Endodermal cell (in vitro differentiated cells): ENCODE results near the gene ZNF431. TPM values are rescaled to one million over a fixed set of nuclear protein-coding genes. Genes with fewer than 3 reads are reported as not detected.

Source experiments
- DNase-seq: peaks from one replicate; pipeline ENCODE4 v3.0.0-alpha.2; 2017
- H3K27ac ChIP-seq: 2 replicates; pipeline ENCODE4 v1.5.1; 2013; ENCODE audit warnings: mild to moderate bottlenecking, low read depth, low read length, moderate library complexity
- H3K27me3 ChIP-seq: 2 replicates; pipeline ENCODE4 v1.6.1; 2013; ENCODE audit warnings: mild to moderate bottlenecking, low read length, moderate library complexity; ENCODE audit not compliant: insufficient read depth, control insufficient read depth, poor library complexity, severe bottlenecking
- H3K36me3 ChIP-seq: 2 replicates; pipeline ENCODE4 v1.7.0; 2013; ENCODE audit warnings: mild to moderate bottlenecking, low read length, moderate library complexity; ENCODE audit not compliant: control insufficient read depth, insufficient read depth
- H3K4me1 ChIP-seq: one replicate; pipeline ENCODE4 v1.7.0; 2013; ENCODE audit warnings: low read length; ENCODE audit not compliant: control insufficient read depth, insufficient read depth
- H3K4me3 ChIP-seq: 2 replicates; pipeline ENCODE4 v1.5.1; 2013; ENCODE audit warnings: mild to moderate bottlenecking, low read length, moderate library complexity
- H3K9ac ChIP-seq: 2 replicates; pipeline ENCODE4 v1.6.1; 2013; ENCODE audit warnings: mild to moderate bottlenecking, low read length, moderate library complexity; ENCODE audit not compliant: poor library complexity, severe bottlenecking; ENCODE audit errors: extremely low read depth
- H3K9me3 ChIP-seq: 2 replicates; pipeline ENCODE4 v1.6.1; 2013; ENCODE audit warnings: mild to moderate bottlenecking, low read length, moderate library complexity; ENCODE audit not compliant: control insufficient read depth
- H3K27ac Mint-ChIP-seq: 2 replicates; pipeline ENCODE4 v1.8.0; 2020; ENCODE audit warnings: mixed read lengths
- H3K27me3 Mint-ChIP-seq: 2 replicates; pipeline ENCODE4 v1.8.0; 2021; ENCODE audit warnings: mild to moderate bottlenecking, mixed read lengths; ENCODE audit not compliant: insufficient read depth
- H3K36me3 Mint-ChIP-seq: 2 replicates; pipeline ENCODE4 v1.8.0; 2020; ENCODE audit warnings: low read depth, mixed read lengths
- H3K4me1 Mint-ChIP-seq: 2 replicates; pipeline ENCODE4 v1.8.0; 2020; ENCODE audit warnings: mixed read lengths
- H3K4me3 Mint-ChIP-seq: 2 replicates; pipeline ENCODE4 v1.8.0; 2020; ENCODE audit warnings: mild to moderate bottlenecking, moderate library complexity, mixed read lengths
- H3K9me3 Mint-ChIP-seq: 2 replicates; pipeline ENCODE4 v1.8.0; 2020; ENCODE audit warnings: mild to moderate bottlenecking, mixed read lengths
- WGBS, 2 experiments: methylation state at CpG; one replicate each; pipeline versions ENCODE4 v1.1.5 to v1.1.7; 2013; ENCODE audit warnings: missing lambda C conversion rate in 2 of 2, mixed read lengths in 1 of 2; ENCODE audit not compliant: insufficient coverage in 1 of 2, insufficient read length in 1 of 2; 5-methylcytosine and 5-hydroxymethylcytosine counted together
- total RNA-seq, 2 donors: library from RNA; stranded (reverse); fragmentation: NEBNext Ultra II Directional in 1 of 2; extraction: Animal tissue kit (Norgen Biotek cat#: 25700) in 1 of 2; gene quantifications; 2 replicates in 1 of 2; 3 replicates in 1 of 2; pipeline ENCODE4 v1.2.1, GENCODE V29; 2021
- TF ChIP-seq, protein P1 (sequence below): fragments of 200-600 bp; sonication (generic); conservative IDR thresholded peaks from 2 replicates; pipeline ENCODE4 v1.5.0; 2021; ENCODE audit warnings: antibody characterized with exemption, mild to moderate bottlenecking

The ZNF431 gene
- total RNA-seq, 2 donors from 2014 or later: 34.6 to 39.0 TPM

DNA sequence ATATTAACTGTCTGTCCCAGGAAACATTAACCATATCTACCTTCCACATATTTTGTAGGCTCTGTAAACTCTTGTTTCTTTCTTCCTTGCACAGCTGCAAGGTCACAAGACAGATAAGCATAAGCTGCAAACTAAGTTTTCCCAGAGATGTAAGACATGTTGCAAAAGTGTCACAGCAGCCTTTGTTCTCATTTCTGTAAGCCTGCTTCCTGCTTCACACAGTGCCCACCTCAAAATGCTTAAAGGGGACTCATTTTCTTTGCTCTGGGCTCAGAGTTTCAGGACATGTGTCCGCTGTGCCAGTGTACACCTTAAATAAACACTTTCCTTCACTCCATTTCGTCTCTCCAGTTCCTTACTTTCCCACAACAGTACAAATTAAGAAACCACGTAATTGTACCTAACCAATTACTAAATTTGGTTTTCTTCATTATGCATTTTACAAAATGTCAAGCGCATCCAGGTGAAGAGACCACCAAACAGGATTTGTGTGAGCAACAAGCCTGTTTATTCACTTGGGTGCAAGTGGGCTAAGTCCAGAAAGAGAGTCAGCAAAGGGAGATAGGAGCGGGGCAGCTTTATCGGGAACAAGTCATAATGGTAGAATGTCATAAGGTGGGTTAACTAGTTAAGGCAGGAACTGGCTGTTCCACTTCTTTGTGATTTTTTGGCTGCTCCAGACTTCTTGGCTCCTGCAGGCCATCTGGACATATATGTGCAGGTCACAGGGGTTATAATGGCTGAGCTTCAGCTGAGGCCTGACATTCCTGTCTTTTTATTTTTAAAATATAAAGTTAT, 12.7 kb upstream of the ZNF431 start:
- Histone ChIP-seq H3K9ac (no peak overlapping the region), H3K4me1 (no peaks in the 10 kb centered on the region), H3K9me3 (peaks cover 15% of the 10 kb centered on the region), H3K27me3 (no peaks in the 10 kb centered on the region), H3K27ac (no peak overlapping the region), H3K36me3 (no peaks in the 10 kb centered on the region), H3K4me3 (no peak overlapping the region)
- H3K4me3 Mint-ChIP-seq: no peak overlapping the region
- no peaks in the 10 kb centered on the region for H3K27me3 Mint-ChIP-seq
- H3K4me1 Mint-ChIP-seq: peaks cover 11% of the 10 kb centered on the region
- no peak overlapping the region for H3K27ac Mint-ChIP-seq
- 92 to 96% methylated on average over 6 of the region's 6 CpGs for WGBS, 2 experiments
- DNase-seq: no peak
- TF ChIP-seq, protein P1, sequence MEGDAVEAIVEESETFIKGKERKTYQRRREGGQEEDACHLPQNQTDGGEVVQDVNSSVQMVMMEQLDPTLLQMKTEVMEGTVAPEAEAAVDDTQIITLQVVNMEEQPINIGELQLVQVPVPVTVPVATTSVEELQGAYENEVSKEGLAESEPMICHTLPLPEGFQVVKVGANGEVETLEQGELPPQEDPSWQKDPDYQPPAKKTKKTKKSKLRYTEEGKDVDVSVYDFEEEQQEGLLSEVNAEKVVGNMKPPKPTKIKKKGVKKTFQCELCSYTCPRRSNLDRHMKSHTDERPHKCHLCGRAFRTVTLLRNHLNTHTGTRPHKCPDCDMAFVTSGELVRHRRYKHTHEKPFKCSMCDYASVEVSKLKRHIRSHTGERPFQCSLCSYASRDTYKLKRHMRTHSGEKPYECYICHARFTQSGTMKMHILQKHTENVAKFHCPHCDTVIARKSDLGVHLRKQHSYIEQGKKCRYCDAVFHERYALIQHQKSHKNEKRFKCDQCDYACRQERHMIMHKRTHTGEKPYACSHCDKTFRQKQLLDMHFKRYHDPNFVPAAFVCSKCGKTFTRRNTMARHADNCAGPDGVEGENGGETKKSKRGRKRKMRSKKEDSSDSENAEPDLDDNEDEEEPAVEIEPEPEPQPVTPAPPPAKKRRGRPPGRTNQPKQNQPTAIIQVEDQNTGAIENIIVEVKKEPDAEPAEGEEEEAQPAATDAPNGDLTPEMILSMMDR: no peak
- H3K9me3 Mint-ChIP-seq: peaks cover 27% of the 10 kb centered on the region
- H3K36me3 Mint-ChIP-seq: peaks cover 17% of the 10 kb centered on the region

DNA sequence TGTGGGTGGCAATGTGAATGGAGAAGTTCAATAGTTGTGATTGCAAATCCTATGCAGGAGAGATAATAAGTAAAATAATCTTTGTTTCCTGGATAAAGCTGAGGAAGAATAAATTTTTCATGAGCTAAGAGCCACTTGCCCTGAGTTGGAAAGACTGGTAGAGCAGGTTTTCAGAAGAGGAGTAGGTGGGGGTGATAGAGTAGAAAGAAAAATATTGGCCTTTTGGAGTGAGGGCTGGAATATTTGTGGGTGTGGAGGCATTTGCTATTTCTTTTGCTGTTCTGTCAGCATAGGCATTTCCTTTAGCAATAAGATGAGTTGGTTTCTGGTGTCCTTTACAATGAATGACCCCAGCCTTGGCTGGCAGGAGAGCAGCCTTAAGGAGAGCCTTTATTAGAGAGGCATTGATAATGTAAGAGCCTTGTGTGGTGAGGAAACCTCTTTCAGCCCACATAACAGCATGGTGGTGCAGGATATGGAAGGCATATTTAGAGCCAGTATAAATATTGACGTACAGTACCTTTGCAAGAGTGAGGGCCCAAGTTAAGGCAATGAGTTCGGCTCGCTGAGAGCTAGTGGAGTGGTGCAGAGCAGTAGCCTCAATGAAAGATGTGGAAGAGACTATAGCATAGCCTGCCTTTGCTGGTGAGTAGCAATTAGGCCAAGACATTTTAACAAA, 11.6 kb upstream of the ZNF431 start:
- H3K27me3 Mint-ChIP-seq: no peaks in the 10 kb centered on the region
- H3K9ac ChIP-seq: no peak overlapping the region
- no peaks in the 10 kb centered on the region for H3K27me3 ChIP-seq
- peaks cover 11% of the 10 kb centered on the region for H3K4me1 Mint-ChIP-seq
- no peak overlapping the region for H3K4me3 Mint-ChIP-seq
- no peaks in the 10 kb centered on the region for H3K4me1 ChIP-seq
- H3K9me3 Mint-ChIP-seq: peaks cover 37% of the 10 kb centered on the region
- no peaks in the 10 kb centered on the region for H3K36me3 ChIP-seq
- no peak overlapping the region for H3K27ac ChIP-seq
- 93% methylated on average over 2 of the region's 3 CpGs; no CpG with 5 or more reads in 1 of the 2 experiments for WGBS, 2 experiments
- peaks cover 16% of the 10 kb centered on the region for H3K36me3 Mint-ChIP-seq
- no peak overlapping the region for H3K4me3 ChIP-seq
- H3K9me3 ChIP-seq: peaks cover 12% of the 10 kb centered on the region
- H3K27ac Mint-ChIP-seq: no peak overlapping the region
- no peak for DNase-seq
- TF ChIP-seq, protein P1: no peak

DNA sequence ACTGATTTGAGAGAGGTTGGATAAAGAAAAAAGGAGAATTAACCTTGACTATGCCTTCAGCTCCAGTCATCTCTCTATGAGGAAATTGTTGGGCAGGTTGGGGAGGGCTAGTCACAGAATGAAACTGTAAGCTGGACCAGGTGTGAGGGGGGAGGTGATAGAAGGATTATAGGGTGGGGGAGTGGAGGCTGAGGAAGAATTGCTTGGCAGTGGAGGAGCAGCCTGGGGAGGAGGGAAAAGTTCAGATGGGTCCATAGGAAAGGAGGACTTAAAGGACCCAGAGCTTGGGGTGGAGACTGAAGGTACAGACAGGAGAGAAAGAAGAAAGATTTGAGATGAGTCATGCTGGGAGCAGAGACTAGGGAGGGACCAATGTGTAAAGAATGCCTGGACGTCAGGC, 8.2 kb upstream of the ZNF431 start:
- Mint-ChIP-seq H3K9me3 (peaks cover 28% of the 10 kb centered on the region), H3K4me3 (no peak overlapping the region), H3K27me3 (no peaks in the 10 kb centered on the region), H3K27ac (no peak overlapping the region), H3K36me3 (no peaks in the 10 kb centered on the region), H3K4me1 (peaks cover 6% of the 10 kb centered on the region)
- no peak for DNase-seq
- 80 to 86% methylated on average over 1 of the region's 1 CpG for WGBS, 2 experiments
- no peak overlapping the region for H3K27ac ChIP-seq
- H3K27me3 ChIP-seq: no peaks in the 10 kb centered on the region
- TF ChIP-seq, protein P1: no peak
- H3K4me1 ChIP-seq: no peaks in the 10 kb centered on the region
- H3K4me3 ChIP-seq: no peak overlapping the region
- H3K36me3 ChIP-seq: no peaks in the 10 kb centered on the region
- no peaks in the 10 kb centered on the region for H3K9me3 ChIP-seq
- H3K9ac ChIP-seq: no peak overlapping the region
